K562 (cell line): Measurements from ENCODE around the gene VPS26A. TPM values are rescaled to one million over a fixed set of nuclear protein-coding genes. Genes with fewer than 3 reads are reported as not detected.

Source experiments
- ATAC-seq: fragments of 200-7000 bp; cut with Tn5 transposase; 3 replicates; pipeline ENCODE4 v1.9.1; 2020; ENCODE audit warnings: moderate library complexity
- BruUV-seq: library from RNA; stranded (reverse); fragments of 400-500 nt; replicated peaks from 2 replicates; lab custom pipeline; 2021; lab: Mats Ljungman, UMichigan
- CTCF ChIA-PET: fragments of 300-600 bp; formaldehyde crosslinking; extraction: SDS; loops from one replicate; lab custom pipeline; 2021; ENCODE audit warnings: low intra/inter-chr PET ratio; lab: Yijun Ruan, JAX
- POLR2A ChIA-PET: fragments of 300-600, 350-650 bp; sonication (Branson Sonifier 250); formaldehyde crosslinking; extraction: SDS; loops from one replicate; lab custom pipeline; 2021; ENCODE audit warnings: antibody characterized with exemption, inconsistent platforms; lab: Yijun Ruan, JAX
- DNase-seq, 4 experiments: peaks; one replicate each; pipeline versions ENCODE4 v3.0.0 to v3.0.0-alpha.2; 2011 to 2018; ENCODE audit warnings: low spot score in 3 of 4, mixed read lengths in 3 of 4; ENCODE audit errors: extremely low read depth in 1 of 4
- FAIRE-seq: peaks from 2 replicates; lab custom pipeline; 2011; peaks lifted over from hg19 to GRCh38; lab: Jason Lieb, UNC
- H2AFZ ChIP-seq: 2 replicates; pipeline ENCODE4 v1.6.0; 2011; ENCODE audit warnings: low read depth, low read length, control low read depth, inconsistent platforms
- H3K27ac ChIP-seq: fragments of 200-600 bp; 3 replicates; pipeline ENCODE4 v1.8.0; 2011; ENCODE audit warnings: low read depth, mild to moderate bottlenecking, control low read depth, inconsistent platforms, low read length, moderate library complexity, mixed read lengths; ENCODE audit errors: extremely low read depth
- H3K27me3 ChIP-seq, 2 experiments: fragments of 300-600 bp in 1 of 2; 2 replicates in 1 of 2; 3 replicates in 1 of 2; pipeline versions ENCODE4 v1.6.0 to v1.8.0; 2011; ENCODE audit warnings: inconsistent platforms in 2 of 2, low read length in 2 of 2, mild to moderate bottlenecking in 1 of 2, mixed read lengths in 1 of 2, moderate library complexity in 1 of 2; ENCODE audit not compliant: control insufficient read depth in 2 of 2, insufficient read depth in 2 of 2
- H3K36me3 ChIP-seq: fragments of 300-600 bp; 3 replicates; pipeline ENCODE4 v1.8.0; 2011; ENCODE audit warnings: mild to moderate bottlenecking, low read length, inconsistent platforms; ENCODE audit not compliant: control insufficient read depth, insufficient read depth
- H3K4me1 ChIP-seq, 2 experiments: fragments of 200-600 bp in 1 of 2; replicated peaks in 1 of 2; 2 replicates in 1 of 2; 3 replicates in 1 of 2; pipeline versions ENCODE4 v1.5.1 to v1.8.0; 2011; ENCODE audit warnings: inconsistent platforms in 2 of 2, low read length in 2 of 2, mild to moderate bottlenecking in 1 of 2, mixed read lengths in 1 of 2, moderate library complexity in 1 of 2; ENCODE audit not compliant: control insufficient read depth in 2 of 2, insufficient read depth in 2 of 2
- H3K4me2 ChIP-seq: 2 replicates; pipeline ENCODE4 v1.6.1; 2011; ENCODE audit warnings: low read length, control low read depth, inconsistent platforms, mixed read lengths; ENCODE audit not compliant: insufficient read depth
- H3K4me3 ChIP-seq: fragments of 200-600 bp; sonication (generic), shearing (Covaris generic); 2 replicates; pipeline ENCODE4 v1.5.1; 2016; ENCODE audit warnings: control low read depth, inconsistent platforms
- H3K79me2 ChIP-seq: fragments of 200-600 bp; 3 replicates; pipeline ENCODE4 v1.8.0; 2011; ENCODE audit warnings: low read length, inconsistent platforms; ENCODE audit not compliant: control insufficient read depth, insufficient read depth
- H3K9ac ChIP-seq, 2 experiments: 2 replicates each; pipeline versions ENCODE4 v1.6.0 to v1.6.1; 2011; ENCODE audit warnings: low read depth in 2 of 2, low read length in 2 of 2, control low read depth in 1 of 2, inconsistent platforms in 1 of 2, mild to moderate bottlenecking in 1 of 2, mixed read lengths in 1 of 2; ENCODE audit not compliant: insufficient read depth in 1 of 2
- H3K9me1 ChIP-seq: one replicate; pipeline ENCODE4 v1.6.0; 2011; ENCODE audit warnings: inconsistent platforms, mild to moderate bottlenecking, low read length, moderate library complexity; ENCODE audit not compliant: control insufficient read depth, insufficient read depth
- H3K9me3 ChIP-seq: replicated peaks from 2 replicates; pipeline ENCODE4 v1.5.1; 2011; ENCODE audit warnings: low read depth, low read length, inconsistent platforms; ENCODE audit not compliant: control insufficient read depth, insufficient read depth
- H4K20me1 ChIP-seq: replicated peaks from 2 replicates; pipeline ENCODE4 v1.6.1; 2011; ENCODE audit warnings: low read length, inconsistent platforms, mixed read lengths; ENCODE audit not compliant: control insufficient read depth, insufficient read depth
- CTCFL ChIP-seq: IDR thresholded peaks from 2 replicates; pipeline ENCODE4 v1.6.1; 2011; ENCODE audit warnings: borderline replicate concordance, low read depth, mild to moderate bottlenecking, moderate library complexity, low read length; ENCODE audit not compliant: insufficient read depth, poor library complexity, severe bottlenecking
- E2F6 ChIP-seq, 2 experiments: IDR thresholded peaks; 2 replicates each; pipeline ENCODE4 v1.6.1; 2011; ENCODE audit warnings: borderline replicate concordance in 1 of 2, control low read depth in 1 of 2, low read depth in 1 of 2, low read length in 1 of 2, mild to moderate bottlenecking in 1 of 2, mixed read lengths in 1 of 2, moderate library complexity in 1 of 2; ENCODE audit not compliant: insufficient read depth in 1 of 2, insufficient read length in 1 of 2, poor library complexity in 1 of 2, severe bottlenecking in 1 of 2; ENCODE audit errors: extremely low read depth in 1 of 2
- ETS2 ChIP-seq: IDR thresholded peaks from 2 replicates; pipeline ENCODE4 v1.6.1; 2016; ENCODE audit warnings: borderline replicate concordance, missing genetic modification characterization, mild to moderate bottlenecking, moderate library complexity, missing compliant biosample characterization; ENCODE audit not compliant: poor library complexity, severe bottlenecking
- EZH2 ChIP-seq: IDR thresholded peaks from 2 replicates; pipeline ENCODE4 v1.6.1; 2012; ENCODE audit warnings: low read depth, mild to moderate bottlenecking, inconsistent platforms, low read length, borderline replicate concordance
- TBL1XR1 ChIP-seq, 2 experiments: IDR thresholded peaks; 2 replicates each; pipeline ENCODE4 v1.6.1; 2012; ENCODE audit warnings: improper control_type of control experiment in 2 of 2, low read length in 2 of 2, mild to moderate bottlenecking in 1 of 2
- TRIM24 ChIP-seq, 2 experiments: fragments of 450-650 bp; IDR thresholded peaks; 2 replicates each; pipeline ENCODE4 v1.6.1; 2016
- ZHX1 ChIP-seq: fragments of 150-350 bp; conservative IDR thresholded peaks from 2 replicates; pipeline ENCODE4 v1.6.1; 2014; ENCODE audit warnings: low read length
- WGBS: fragments of 100-300 bp; shearing (Covaris generic); methylation state at CpG from one replicate; pipeline ENCODE4 v1.1.6; 2016; ENCODE audit warnings: low coverage, mixed read lengths; ENCODE audit not compliant: insufficient coverage; ENCODE audit errors: missing lambda C conversion rate; 5-methylcytosine and 5-hydroxymethylcytosine counted together
- in situ Hi-C: fragments of 300-500 bp; cut with MboI; formaldehyde crosslinking; loops from 4 replicates; pipeline ENCODE4 v1.15.0; 2018; ENCODE audit warnings: inconsistent platforms, mixed read lengths
- intact Hi-C: fragments of 100-400 bp; cut with micrococcal nuclease; formaldehyde crosslinking; loops from 2 replicates; pipeline ENCODE4 v1.14.2; 2022
- polyA plus RNA-seq, 8 experiments: library from polyadenylated mRNA; depleted of rRNA in 4 of 8; stranded (reverse) in 5 of 8; unstranded in 3 of 8; fragments of >200 nt; fragmentation: Nextera tagmentation in 2 of 8; fragmentation: Illumina TruSeq in 1 of 8; extraction: Ambion mirVana in 2 of 8; extraction: Trizol in 1 of 8; gene quantifications; 2 replicates each; pipeline versions ENCODE4 v1.2.1 to v1.2.3, GENCODE V29; 2011 to 2014; ENCODE audit warnings: inconsistent platforms in 1 of 8, missing spikeins in 1 of 8
- total RNA-seq, 7 experiments: library from RNA; depleted of rRNA in 6 of 7; stranded (reverse); fragments of >200 nt in 6 of 7; fragmentation: Illumina TruSeq in 2 of 7; extraction: Trizol in 2 of 7; gene quantifications; 2 replicates each; pipeline versions ENCODE4 v1.2.1 to v1.2.3, GENCODE V29; 2011 to 2021; ENCODE audit warnings: low replicate concordance in 1 of 7

The VPS26A gene
- total and polyA plus RNA-seq, 9 of the 15 experiments (the other 6 are each of a cell fraction or from before 2014, with no cell fraction given): 47.1 to 137 (median 69.3) TPM

- Histone ChIP-seq H3K4me2 (no peak overlapping the region), H3K27ac (peak overlapping the region; percentile 27; the same call in 1 of the 3 replicates), H3K4me3 (no peak overlapping the region), H3K36me3 (peaks cover 34% of the 10 kb centered on the region), H3K27me3 (no peaks in the 10 kb centered on the region), H3K9ac (no peak overlapping the region), H3K79me2 (peaks cover 93% of the 10 kb centered on the region), H3K4me1 (peaks cover 2 to 12% of the 10 kb centered on the region in 2 experiments; a peak in 2 of 5 replicates), H3K9me3 (no peaks in the 10 kb centered on the region), H4K20me1 (no peaks in the 10 kb centered on the region), H2AFZ (no peak overlapping the region), H3K9me1 (no peaks in the 10 kb centered on the region)
- FAIRE-seq (peak; percentile 15), DNase-seq (no peak), ATAC-seq (peak; percentile 31)
- BruUV-seq: no TSS peak
- TF ChIP-seq ETS2 (tag) (no peak), EZH2 (no peak), TBL1XR1 (IDR thresholded peaks at IDR 0.05; ENCODE audit: low read length in 2 of 2) (no peak), E2F6 (IDR thresholded peaks at IDR 0.05; ENCODE audit: borderline replicate concordance in 1 of 2, extremely low read depth in 1 of 2, insufficient read depth in 1 of 2, insufficient read length in 1 of 2, low read depth in 1 of 2, low read length in 1 of 2, poor library complexity in 1 of 2, severe bottlenecking in 1 of 2) (no peak), CTCFL (no peak), TRIM24 (IDR thresholded peaks at IDR 0.05) (peak in 1 of 2 experiments; percentile 28; a peak in 1 of 4 replicates), ZHX1 (no peak)
- intact Hi-C loops (no loop called here), in situ Hi-C loops (no loop called here)
- ChIA-PET POLR2A (interaction anchor here (0.5 to 1.2 kb wide), 4 partner anchors 8 to 193 kb away, joined by 3 to 5 read pairs (median 4); no protein-coding TSS in a partner anchor), CTCF (no interaction called here)
- WGBS: 10% methylated on average over 2 of the region's 2 CpGs
Observed at GRCh38 chr10:69130251-69130650, 6.3 kb downstream of the VPS26A start.
